Lung (tissue), 12 donors: ENCODE measurements around the gene IQUB. TPM values are rescaled to one million over a fixed set of nuclear protein-coding genes. Genes with fewer than 3 reads are reported as not detected.

ENCODE experiments used
- ATAC-seq: fragments of 200-7000 bp; cut with Tn5 transposase; one replicate; pipeline ENCODE4 v1.9.1; 2020; ENCODE audit warnings: moderate number of reproducible peaks; ENCODE audit not compliant: insufficient read depth, low FRiP score
- DNase-seq, 3 donors: peaks; one replicate each; pipeline ENCODE4 v3.0.0-alpha.2; 2013 to 2017
- H3K27ac ChIP-seq, 2 donors: one replicate each; pipeline ENCODE4 v1.5.1; 2013; ENCODE audit warnings: mild to moderate bottlenecking in 2 of 2, moderate library complexity in 2 of 2, control low read depth in 1 of 2, inconsistent platforms in 1 of 2, low read depth in 1 of 2, low read length in 1 of 2
- H3K27me3 ChIP-seq, 3 donors: one replicate each; pipeline ENCODE4 v1.5.1; 2013; ENCODE audit warnings: low read length in 2 of 3; ENCODE audit not compliant: control insufficient read depth in 3 of 3, insufficient read depth in 3 of 3
- H3K36me3 ChIP-seq, 4 donors: one replicate each; pipeline ENCODE4 v1.5.1; 2013; ENCODE audit warnings: low read length in 4 of 4, mild to moderate bottlenecking in 1 of 4, moderate library complexity in 1 of 4; ENCODE audit not compliant: control insufficient read depth in 4 of 4, insufficient read depth in 4 of 4
- H3K4me1 ChIP-seq, 5 donors: one replicate each; pipeline ENCODE4 v1.5.1; 2013; ENCODE audit warnings: low read length in 5 of 5, mild to moderate bottlenecking in 2 of 5, moderate library complexity in 1 of 5; ENCODE audit not compliant: control insufficient read depth in 5 of 5, insufficient read depth in 5 of 5
- H3K4me3 ChIP-seq: one replicate; pipeline ENCODE4 v1.5.1; 2013; ENCODE audit warnings: mild to moderate bottlenecking, control low read depth, moderate library complexity
- H3K9ac ChIP-seq, 2 donors: one replicate each; pipeline ENCODE4 v1.5.1; 2013; ENCODE audit warnings: low read length in 2 of 2, control low read depth in 1 of 2; ENCODE audit not compliant: insufficient read depth in 1 of 2
- H3K9me3 ChIP-seq, 4 donors: one replicate each; pipeline ENCODE4 v1.5.1; 2013; ENCODE audit warnings: low read length in 3 of 4, mild to moderate bottlenecking in 1 of 4, moderate library complexity in 1 of 4; ENCODE audit not compliant: control insufficient read depth in 4 of 4, insufficient read depth in 3 of 4
- CTCF ChIP-seq: IDR thresholded peaks from 2 replicates; pipeline ENCODE4 v1.5.1; 2012; ENCODE audit warnings: mild to moderate bottlenecking; ENCODE audit errors: control extremely low read depth, extremely low read depth
- WGBS, 2 donors: extraction: QIAGEN DNeasy Blood & Tissue Kit; methylation state at CpG; one replicate each; pipeline ENCODE4 v1.1.7; 2013; 5-methylcytosine and 5-hydroxymethylcytosine counted together
- polyA plus RNA-seq, 2 donors: library from polyadenylated mRNA; stranded (reverse); fragments of 200-250 nt; gene quantifications; one replicate each; pipeline ENCODE4 v1.2.1, GENCODE V29; 2013
- total RNA-seq, 2 donors: library from RNA; depleted of rRNA in 1 of 2; stranded (reverse); fragments of >200 nt in 1 of 2; gene quantifications; one replicate each; pipeline ENCODE4 v1.2.1, GENCODE V29; 2014 to 2021
- donor health status: control.
- donor health status: control.
- donor health status: Bipolar disorder and iron deficiency.
- donor health status: healthy.
- donor health status: DM: yes; HTN: yes; CAD: no.

Gene IQUB
- total and polyA plus RNA-seq, 4 donors: 1.0 to 17.4 (median 3.2) TPM

GRCh38 chr7:123573341-123573740 is 38.9 kb upstream of the IQUB start:
- no peak for TF ChIP-seq CTCF
- Histone ChIP-seq H3K27ac (no peak overlapping the region), H3K9ac (no peak overlapping the region), H3K4me1 (no peaks in the 10 kb centered on the region), H3K9me3 (no peaks in the 10 kb centered on the region), H3K27me3 (no peaks in the 10 kb centered on the region), H3K4me3 (no peak overlapping the region), H3K36me3 (no peaks in the 10 kb centered on the region)
- ATAC-seq (no peak), DNase-seq (no peak)
- 81 to 82% methylated on average over 3 of the region's 3 CpGs for WGBS, 2 donors

GRCh38 chr7:123571684-123572083 is 37.3 kb upstream of the IQUB start:
- 93 to 95% methylated on average over 1 of the region's 1 CpG for WGBS, 2 donors
- H3K4me1 ChIP-seq: no peaks in the 10 kb centered on the region
- no peaks in the 10 kb centered on the region for H3K27me3 ChIP-seq
- H3K27ac ChIP-seq: no peak overlapping the region
- no peak for TF ChIP-seq CTCF
- H3K36me3 ChIP-seq: no peaks in the 10 kb centered on the region
- H3K9me3 ChIP-seq: no peaks in the 10 kb centered on the region
- ATAC-seq (no peak), DNase-seq (no peak)
- no peak overlapping the region for H3K4me3 ChIP-seq
- H3K9ac ChIP-seq: no peak overlapping the region

- H3K4me1 ChIP-seq: no peaks in the 10 kb centered on the region
- H3K27me3 ChIP-seq: no peaks in the 10 kb centered on the region
- TF ChIP-seq CTCF: no peak
- no peak for DNase-seq
- H3K27ac ChIP-seq: no peak overlapping the region
- no peaks in the 10 kb centered on the region for H3K36me3 ChIP-seq
- 43 to 67% methylated on average over 1 of the region's 1 CpG for WGBS, 2 donors
- H3K9ac ChIP-seq: no peak overlapping the region
- no peaks in the 10 kb centered on the region for H3K9me3 ChIP-seq
- H3K4me3 ChIP-seq: no peak overlapping the region
- ATAC-seq: no peak
Measured at GRCh38 chr7:123571187-123571586, 36.8 kb upstream of the IQUB start.
